HG03103 (cell line): ENCODE measurements around the gene MTRF1L.
A peak's percentile ranks its signal among the peaks of the same experiment; 100 is the strongest.
"Not testable (repeated sequence)": the region's sequence is repeated elsewhere in the genome, so short reads cannot be mapped to it uniquely, and the experiment has no call there.

Experiments used
- ATAC-seq: cut with Tn5 transposase; IDR thresholded peaks from one replicate; pipeline ENCODE4 v1.9.1; 2021; ENCODE audit warnings: low read depth; ENCODE audit not compliant: unreplicated experiment

Gene MTRF1L

GRCh38 chr6:152975204-152975915 is 27.1 kb downstream of the MTRF1L start:
- peak; percentile 45 for ATAC-seq

DNA sequence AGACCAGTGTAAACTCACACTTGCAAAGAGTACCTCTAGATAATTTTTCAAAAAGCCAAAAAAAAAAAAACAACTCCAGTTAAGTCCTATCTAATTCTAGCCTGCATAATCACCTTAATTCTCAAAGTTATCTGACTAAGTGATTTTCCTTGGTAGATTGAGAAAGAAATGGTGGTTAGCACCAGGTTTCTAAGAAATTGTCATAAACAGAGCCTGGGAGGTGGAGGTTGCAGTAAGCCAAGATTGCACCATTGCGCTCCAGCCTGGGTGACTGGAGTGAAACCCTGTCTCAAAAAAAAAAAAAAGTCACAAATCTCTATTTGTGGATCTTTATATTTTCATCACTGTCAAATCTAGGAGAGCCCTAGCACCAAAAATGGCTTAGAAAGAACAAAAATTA is 28.6 kb downstream of the MTRF1L start:
- ATAC-seq, result no peak

GRCh38 chr6:152969688-152970418 is 32.7 kb downstream of the MTRF1L start:
- ATAC-seq, result no peak

GRCh38 chr6:152966168-152966894 is 36.2 kb downstream of the MTRF1L start:
- not testable (repeated sequence) for ATAC-seq

- no peak for ATAC-seq
Measured at GRCh38 chr6:152959333-152959732, 43.2 kb downstream of the MTRF1L start.

DNA sequence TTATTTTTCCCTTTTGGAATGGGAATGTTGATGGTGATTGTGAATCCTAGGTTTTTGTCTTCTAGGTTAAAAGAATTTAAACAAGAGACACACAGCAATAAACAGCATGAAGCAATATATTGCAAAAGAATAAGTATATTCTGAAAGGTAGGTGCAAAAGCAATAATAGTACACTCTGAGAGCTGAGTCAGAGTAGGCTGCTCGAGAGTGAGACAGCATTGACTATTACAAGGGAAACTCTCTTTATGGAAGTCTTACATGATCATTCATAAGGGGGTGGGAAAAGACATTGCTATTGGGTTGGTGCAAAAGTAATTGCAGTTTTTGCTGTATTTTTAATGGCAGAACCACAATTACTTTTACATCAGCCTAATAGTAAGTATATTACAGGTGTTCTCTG is 44.7 kb downstream of the MTRF1L start:
- ATAC-seq, result no peak

- ATAC-seq, result no peak
Measured at GRCh38 chr6:152954443-152954842, 48.1 kb downstream of the MTRF1L start.

GRCh38 chr6:152952866-152953509 is 49.5 kb downstream of the MTRF1L start:
- ATAC-seq, result no peak

- ATAC-seq, result no peak
Measured at GRCh38 chr6:152952045-152952444, 50.5 kb downstream of the MTRF1L start.

- ATAC-seq, result no peak
Measured at GRCh38 chr6:152950240-152950639, 52.3 kb downstream of the MTRF1L start.

DNA sequence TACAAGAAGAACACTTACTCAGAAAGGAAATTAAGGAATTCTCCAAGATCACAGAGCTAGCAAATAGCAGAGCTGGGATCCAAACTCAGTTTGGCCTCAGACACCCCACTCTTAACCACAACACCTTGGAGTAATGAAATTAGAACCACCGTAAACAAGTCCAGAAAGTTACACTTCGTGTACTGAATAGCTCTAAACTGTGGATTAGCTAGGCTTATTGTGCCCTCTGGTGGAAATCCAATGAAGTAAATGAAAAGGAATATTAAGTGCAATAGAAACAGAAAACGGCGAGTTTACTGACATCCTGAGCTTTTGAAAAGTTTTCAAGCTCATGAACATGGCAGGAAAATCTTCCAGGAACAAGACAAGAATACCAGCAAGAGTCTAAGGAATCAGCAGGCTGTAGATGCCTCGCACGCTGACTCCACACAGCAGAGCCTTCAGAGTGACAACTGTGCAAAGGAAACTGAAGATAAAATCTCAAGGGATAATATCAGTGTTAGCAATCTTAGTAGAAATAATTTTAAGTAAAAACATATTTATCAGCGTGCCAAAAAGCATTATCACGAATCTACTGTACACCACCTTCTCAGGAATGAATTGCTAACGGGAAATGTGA is 54.2 kb downstream of the MTRF1L start:
- ATAC-seq, result peak; percentile 66

- ATAC-seq, result no peak
Measured at GRCh38 chr6:152946995-152947394, 55.5 kb downstream of the MTRF1L start.

DNA sequence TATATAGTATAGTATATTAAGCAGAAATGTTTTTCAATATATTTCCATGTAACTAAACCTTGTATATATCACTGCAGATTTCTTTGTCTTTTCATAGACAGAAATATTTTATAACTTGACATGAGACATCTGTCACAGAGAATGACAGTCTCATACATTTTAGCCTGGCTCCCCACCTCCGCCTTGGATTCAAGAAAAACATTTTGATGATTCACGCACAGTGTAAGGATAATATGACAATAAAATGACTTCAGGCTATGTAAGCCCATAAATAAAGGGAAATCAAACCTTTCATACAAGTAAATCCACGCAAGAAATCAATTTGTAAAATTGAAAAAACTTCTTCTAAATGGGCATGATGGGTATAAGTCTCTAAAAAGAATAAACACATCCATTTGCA is 56.0 kb downstream of the MTRF1L start:
- ATAC-seq, result no peak

- ATAC-seq, result no peak
Measured at GRCh38 chr6:152943260-152943897, 59.1 kb downstream of the MTRF1L start.

GRCh38 chr6:152942319-152942869 is 60.1 kb downstream of the MTRF1L start:
- no peak for ATAC-seq

DNA sequence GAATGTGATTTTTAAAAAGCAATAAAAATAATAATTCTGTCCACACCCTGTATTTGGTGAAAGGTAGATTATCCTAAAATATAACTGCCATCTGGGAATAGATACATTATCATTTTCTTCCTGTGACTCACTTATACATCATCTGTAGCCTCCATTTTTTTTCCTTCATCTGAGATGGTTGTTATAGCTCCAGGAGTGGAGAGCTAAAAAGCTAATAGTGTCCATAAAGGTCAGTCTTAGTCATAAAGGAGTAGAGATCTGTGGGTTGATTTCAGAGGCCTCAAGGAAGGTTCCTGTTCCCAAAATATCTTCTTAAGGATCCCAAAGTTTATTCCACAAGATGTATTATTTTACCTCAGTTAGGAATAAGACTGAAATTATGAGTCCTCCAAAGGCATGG is 60.8 kb downstream of the MTRF1L start:
- no peak for ATAC-seq
